A673 (cell line): ENCODE results near the gene ATG14. TPM values are rescaled to one million over a fixed set of nuclear protein-coding genes. Genes with fewer than 3 reads are reported as not detected.

Source experiments
- BruUV-seq: library from RNA; stranded (reverse); fragments of 400-500 nt; replicated peaks from 2 replicates; lab custom pipeline; 2021; lab: Mats Ljungman, UMichigan
- CTCF ChIA-PET: fragments of 300-600 bp; sonication (Branson Sonifier 250); formaldehyde crosslinking; loops from one replicate; lab custom pipeline; 2022; ENCODE audit warnings: antibody characterized with exemption; lab: Charles Lee
- POLR2A ChIA-PET: fragments of 300-600 bp; sonication (Branson Sonifier 250); formaldehyde crosslinking; loops from one replicate; lab custom pipeline; 2022; ENCODE audit warnings: antibody characterized with exemption; ENCODE audit not compliant: low non-redundant PET; lab: Charles Lee
- DNase-seq: peaks from one replicate; pipeline ENCODE4 v3.0.0-alpha.2; 2015; ENCODE audit warnings: low spot score
- H3K27ac ChIP-seq: fragments of 200-600 bp; sonication (generic); 2 replicates; pipeline ENCODE4 v1.5.1; 2016; ENCODE audit warnings: mixed run types, low read depth, mild to moderate bottlenecking, mixed read lengths, antibody characterized with exemption, low read length; ENCODE audit not compliant: poor library complexity, severe bottlenecking
- H3K27me3 ChIP-seq: fragments of 200-600 bp; sonication (generic); replicated peaks from 2 replicates; pipeline ENCODE4 v1.6.1; 2017; ENCODE audit warnings: mixed run types, low read depth, mild to moderate bottlenecking, mixed read lengths, antibody characterized with exemption, low read length; ENCODE audit not compliant: insufficient read depth, poor library complexity
- H3K36me3 ChIP-seq: fragments of 200-600 bp; sonication (generic); 2 replicates; pipeline ENCODE4 v1.6.1; 2016; ENCODE audit warnings: mixed run types, mild to moderate bottlenecking, mixed read lengths, antibody characterized with exemption, low read length; ENCODE audit not compliant: insufficient read depth, poor library complexity, severe bottlenecking
- H3K4me1 ChIP-seq: fragments of 200-600 bp; sonication (generic); 2 replicates; pipeline ENCODE4 v1.6.1; 2017; ENCODE audit warnings: mixed run types, mild to moderate bottlenecking, mixed read lengths, antibody characterized with exemption, low read length; ENCODE audit not compliant: insufficient read depth, poor library complexity, severe bottlenecking
- H3K4me3 ChIP-seq: fragments of 200-600 bp; sonication (generic); 2 replicates; pipeline ENCODE4 v1.5.1; 2016; ENCODE audit warnings: low read depth, mixed run types, mild to moderate bottlenecking, mixed read lengths, low read length; ENCODE audit not compliant: poor library complexity, severe bottlenecking
- H3K9me3 ChIP-seq: fragments of 200-600 bp; sonication (generic); 2 replicates; pipeline ENCODE4 v1.6.1; 2016; ENCODE audit warnings: mixed run types, low read depth, mild to moderate bottlenecking, mixed read lengths, antibody characterized with exemption, low read length; ENCODE audit not compliant: poor library complexity, severe bottlenecking
- CTCF ChIP-seq: fragments of 300-800, 200-600 bp; sonication (generic); conservative IDR thresholded peaks from 2 replicates; pipeline ENCODE4 v1.5.1; 2017; ENCODE audit warnings: low read depth, mild to moderate bottlenecking, antibody characterized with exemption, low read length, moderate library complexity, mixed read lengths
- EZH2 ChIP-seq: fragments of 200-600 bp; sonication (generic); IDR thresholded peaks from 2 replicates; pipeline ENCODE4 v1.6.1; 2017; ENCODE audit warnings: borderline replicate concordance, low read depth, mild to moderate bottlenecking, mixed read lengths, antibody characterized with exemption, low read length; ENCODE audit not compliant: poor library complexity, severe bottlenecking
- intact Hi-C: fragments of 100-400 bp; cut with micrococcal nuclease; formaldehyde crosslinking; loops from one replicate; pipeline ENCODE4 v1.10.0; 2022; ENCODE audit not compliant: unreplicated experiment
- total RNA-seq: library from RNA; stranded (reverse); gene quantifications from 2 replicates; pipeline ENCODE4 v1.2.3, GENCODE V29; 2021

Gene ATG14
- total RNA-seq, 1 experiment from 2014 or later = 10.4 TPM

GRCh38 chr14:55317542-55318306 is 93.9 kb downstream of the ATG14 start:
- DNase-seq = no peak
- Histone ChIP-seq H3K27ac (no peak overlapping the region), H3K27me3 (no peaks in the 10 kb centered on the region), H3K4me3 (no peak overlapping the region), H3K36me3 (no peaks in the 10 kb centered on the region), H3K4me1 (no peaks in the 10 kb centered on the region), H3K9me3 (peaks cover 9% of the 10 kb centered on the region)
- intact Hi-C loops = no loop called here
- POLR2A ChIA-PET = no interaction called here
- TF ChIP-seq EZH2 (no peak), CTCF (no peak)
- BruUV-seq = no TSS peak
- CTCF ChIA-PET = no interaction called here

GRCh38 chr14:55316564-55316963 is 95.1 kb downstream of the ATG14 start:
- ChIA-PET CTCF (no interaction called here), POLR2A (interaction anchor here (0.7 kb wide), 1 partner anchor 651 kb away, joined by 8 read pairs; no protein-coding TSS in a partner anchor)
- Histone ChIP-seq H3K27me3 (no peaks in the 10 kb centered on the region), H3K4me1 (no peaks in the 10 kb centered on the region), H3K27ac (no peak overlapping the region), H3K4me3 (no peak overlapping the region), H3K36me3 (no peaks in the 10 kb centered on the region), H3K9me3 (peaks cover 20% of the 10 kb centered on the region)
- DNase-seq = no peak
- no peak for TF ChIP-seq EZH2
- no peak for TF ChIP-seq CTCF
- intact Hi-C loops = no loop called here
- BruUV-seq = no TSS peak

Other genes starting within 250 kb of the ATG14 start
- 143 and 144 TPM in 2 replicates for gene DLGAP5, start 220.2 kb downstream of the ATG14 start, total RNA-seq
- 20.9 and 21.4 TPM in 2 replicates for gene FBXO34, start 140.4 kb downstream of the ATG14 start, total RNA-seq
- gene TBPL2, start 28.8 kb upstream of the ATG14 start, total RNA-seq = not detected in 2 replicates
- gene KTN1, start 168.4 kb upstream of the ATG14 start, total RNA-seq = 170 and 199 TPM in 2 replicates